ENCODE data around the gene GPR78.

- TF ChIP-seq, protein P1, sequence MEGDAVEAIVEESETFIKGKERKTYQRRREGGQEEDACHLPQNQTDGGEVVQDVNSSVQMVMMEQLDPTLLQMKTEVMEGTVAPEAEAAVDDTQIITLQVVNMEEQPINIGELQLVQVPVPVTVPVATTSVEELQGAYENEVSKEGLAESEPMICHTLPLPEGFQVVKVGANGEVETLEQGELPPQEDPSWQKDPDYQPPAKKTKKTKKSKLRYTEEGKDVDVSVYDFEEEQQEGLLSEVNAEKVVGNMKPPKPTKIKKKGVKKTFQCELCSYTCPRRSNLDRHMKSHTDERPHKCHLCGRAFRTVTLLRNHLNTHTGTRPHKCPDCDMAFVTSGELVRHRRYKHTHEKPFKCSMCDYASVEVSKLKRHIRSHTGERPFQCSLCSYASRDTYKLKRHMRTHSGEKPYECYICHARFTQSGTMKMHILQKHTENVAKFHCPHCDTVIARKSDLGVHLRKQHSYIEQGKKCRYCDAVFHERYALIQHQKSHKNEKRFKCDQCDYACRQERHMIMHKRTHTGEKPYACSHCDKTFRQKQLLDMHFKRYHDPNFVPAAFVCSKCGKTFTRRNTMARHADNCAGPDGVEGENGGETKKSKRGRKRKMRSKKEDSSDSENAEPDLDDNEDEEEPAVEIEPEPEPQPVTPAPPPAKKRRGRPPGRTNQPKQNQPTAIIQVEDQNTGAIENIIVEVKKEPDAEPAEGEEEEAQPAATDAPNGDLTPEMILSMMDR (IDR thresholded peaks at IDR 0.05): no peak
- TF ChIP-seq POLR2A (IDR thresholded peaks at IDR 0.05): no peak
These were observed 29.5 kb upstream of the GPR78 start for GRCh38 chr4:8550691-8551090.
